Measurements from ENCODE around the gene TIMP4.

GRCh38 chr3:12178091-12178820, 19.5 kb upstream of the TIMP4 start:
- no peak for TF ChIP-seq CTCF (IDR thresholded peaks at IDR 0.05)
- TF ChIP-seq POLR2A (IDR thresholded peaks at IDR 0.05) = no peak
